ENCODE measurements around the gene MED9.
"Not testable (repeated sequence)": the region's sequence is repeated elsewhere in the genome, so short reads cannot be mapped to it uniquely, and the experiment has no call there.

The MED9 gene

GRCh38 chr17:17455173-17455572 is 21.6 kb upstream of the MED9 start:
- DNase-seq: no peak

- DNase-seq: no peak
Measured at GRCh38 chr17:17456251-17456650, 20.5 kb upstream of the MED9 start.

- DNase-seq: no peak
Measured at GRCh38 chr17:17457680-17458079, 19.1 kb upstream of the MED9 start.

- no peak for DNase-seq
Measured at GRCh38 chr17:17460038-17460437, 16.8 kb upstream of the MED9 start.

GRCh38 chr17:17462048-17462824 is 14.6 kb upstream of the MED9 start:
- DNase-seq: no peak

- no peak for DNase-seq
Measured at GRCh38 chr17:17463821-17464220, 13.0 kb upstream of the MED9 start.

- not testable (repeated sequence) for DNase-seq
Measured at GRCh38 chr17:17465878-17466277, 10.9 kb upstream of the MED9 start.

GRCh38 chr17:17466511-17466910 is 10.3 kb upstream of the MED9 start:
- DNase-seq: no peak

- DNase-seq: no peak
Measured at GRCh38 chr17:17467016-17467415, 9.8 kb upstream of the MED9 start.

- DNase-seq: no peak
Measured at GRCh38 chr17:17467720-17468119, 9.1 kb upstream of the MED9 start.

- no peak for DNase-seq
Measured at GRCh38 chr17:17468217-17469010, 8.4 kb upstream of the MED9 start.

GRCh38 chr17:17469358-17469757 is 7.4 kb upstream of the MED9 start:
- no peak for DNase-seq

- DNase-seq: no peak
Measured at GRCh38 chr17:17469996-17470395, 6.8 kb upstream of the MED9 start.

GRCh38 chr17:17472333-17472920 is 4.4 kb upstream of the MED9 start:
- DNase-seq: no peak

GRCh38 chr17:17474341-17474740 is 2.5 kb upstream of the MED9 start:
- no peak for DNase-seq

GRCh38 chr17:17479209-17479608 is 2.4 kb downstream of the MED9 start:
- DNase-seq: no peak

- DNase-seq: no peak
Measured at GRCh38 chr17:17480593-17481148, 3.9 kb downstream of the MED9 start.

GRCh38 chr17:17481860-17482259 is 5.1 kb downstream of the MED9 start:
- DNase-seq: no peak

GRCh38 chr17:17484451-17484899 is 7.7 kb downstream of the MED9 start:
- DNase-seq: no peak

GRCh38 chr17:17485420-17485819 is 8.6 kb downstream of the MED9 start:
- no peak for DNase-seq

GRCh38 chr17:17486416-17486815 is 9.6 kb downstream of the MED9 start:
- not testable (repeated sequence) for DNase-seq

GRCh38 chr17:17487998-17488397 is 11.2 kb downstream of the MED9 start:
- DNase-seq: no peak

- no peak for DNase-seq
Measured at GRCh38 chr17:17491031-17491471, 14.3 kb downstream of the MED9 start.

Measured in central memory CD4-positive, alpha-beta T cell (primary cell).